Suppressor macrophage treated with lipopolysaccharide for 1 hour (primary cell): ENCODE measurements around the gene SOAT1.
"Not testable (repeated sequence)": the region's sequence is repeated elsewhere in the genome, so short reads cannot be mapped to it uniquely, and the experiment has no call there.

Experiments used
- DNase-seq, 3 donors: peaks; one replicate each; pipeline ENCODE4 v3.0.0-alpha.2; 2020 to 2022

SOAT1 gene

DNA sequence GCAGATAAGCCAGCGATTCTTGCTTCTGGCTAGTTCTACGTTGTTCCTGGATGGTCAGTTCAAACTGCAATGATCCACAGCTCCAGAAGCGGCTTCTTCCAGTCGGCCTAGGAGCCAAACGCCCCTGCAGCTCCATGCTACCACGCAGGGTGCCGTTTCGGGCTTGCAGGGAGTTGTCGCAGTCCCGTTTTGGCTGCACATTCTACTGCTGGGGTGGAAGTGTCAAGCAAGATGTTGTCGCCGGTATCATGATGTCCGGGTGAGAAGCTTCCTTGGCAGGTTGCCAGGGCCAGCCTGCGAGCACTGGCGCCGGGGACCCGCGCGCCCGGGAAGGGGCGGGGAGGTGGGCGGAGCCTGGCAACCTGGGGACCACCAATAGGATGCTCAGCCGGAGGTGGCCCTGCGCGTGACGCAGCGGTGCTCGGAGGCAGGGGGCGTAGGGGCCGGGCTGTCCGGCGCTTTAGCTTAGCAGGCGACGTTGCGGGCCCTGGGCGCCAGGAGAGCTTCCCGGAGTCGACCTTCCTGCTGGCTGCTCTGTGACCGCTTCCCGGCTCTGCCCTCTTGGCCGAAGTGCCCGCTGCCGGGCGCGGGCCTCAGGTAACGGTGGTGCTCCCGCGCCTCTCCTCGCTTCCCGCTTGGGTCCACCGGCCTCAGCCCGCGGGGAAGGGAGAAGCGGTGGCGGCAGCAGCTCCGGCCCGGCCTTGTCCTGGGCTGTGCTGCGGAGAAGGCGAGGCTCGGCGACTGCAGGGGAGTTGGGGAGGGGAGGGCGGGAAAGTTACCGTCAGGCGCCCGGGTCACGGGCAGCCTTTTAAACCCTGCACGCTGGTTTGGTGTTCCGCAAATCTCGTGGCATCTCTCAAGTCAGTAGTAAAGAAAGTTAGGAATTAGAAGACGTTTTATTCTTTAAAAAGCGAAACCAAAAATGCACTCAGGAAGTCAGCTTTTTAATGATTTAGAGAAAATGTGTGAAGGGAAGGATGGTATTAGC lies at the start of gene SOAT1:
Gene SOAT1 (plus strand): TSS at position 458 of the 988 bp plus-strand sequence. CDS start 8,888 bp downstream, outside the sequence.
- DNase-seq: peak; percentile 85 to 93 (median 89)

- DNase-seq: not testable (repeated sequence)
These were observed 48.2 kb upstream of the SOAT1 start for GRCh38 chr1:179245426-179245825.

GRCh38 chr1:179247923-179248322 lies 45.7 kb upstream of the SOAT1 start:
- no peak for DNase-seq

GRCh38 chr1:179251675-179252074 lies 41.9 kb upstream of the SOAT1 start:
- peak; percentile 19 to 41 (median 26) for DNase-seq

GRCh38 chr1:179252606-179253005 lies 41.0 kb upstream of the SOAT1 start:
- DNase-seq: no peak

- no peak for DNase-seq
These were observed 40.2 kb upstream of the SOAT1 start for GRCh38 chr1:179253286-179253972.

DNA sequence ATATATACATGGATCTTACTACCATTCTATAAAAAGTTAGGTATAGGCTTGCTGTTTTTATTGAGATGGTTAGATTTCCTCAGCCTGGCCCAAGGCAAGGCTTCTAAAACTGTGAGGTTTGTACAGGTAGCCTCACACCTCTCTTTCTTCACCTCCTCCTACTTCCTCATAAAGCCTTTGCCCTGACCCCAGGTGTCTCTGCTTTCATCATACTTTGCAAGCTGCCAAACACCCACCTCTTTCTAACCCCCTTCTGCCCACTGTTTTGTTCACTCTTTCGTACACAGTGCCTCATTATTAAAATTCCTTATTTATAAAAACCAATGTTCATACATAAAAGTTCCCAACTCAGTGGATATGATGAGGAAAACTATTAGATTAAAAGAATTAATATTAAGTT lies 31.4 kb upstream of the SOAT1 start:
- no peak for DNase-seq

- no peak for DNase-seq
These were observed 30.5 kb upstream of the SOAT1 start for GRCh38 chr1:179263121-179263520.

- DNase-seq: no peak
These were observed 29.1 kb upstream of the SOAT1 start for GRCh38 chr1:179264507-179264906.

DNA sequence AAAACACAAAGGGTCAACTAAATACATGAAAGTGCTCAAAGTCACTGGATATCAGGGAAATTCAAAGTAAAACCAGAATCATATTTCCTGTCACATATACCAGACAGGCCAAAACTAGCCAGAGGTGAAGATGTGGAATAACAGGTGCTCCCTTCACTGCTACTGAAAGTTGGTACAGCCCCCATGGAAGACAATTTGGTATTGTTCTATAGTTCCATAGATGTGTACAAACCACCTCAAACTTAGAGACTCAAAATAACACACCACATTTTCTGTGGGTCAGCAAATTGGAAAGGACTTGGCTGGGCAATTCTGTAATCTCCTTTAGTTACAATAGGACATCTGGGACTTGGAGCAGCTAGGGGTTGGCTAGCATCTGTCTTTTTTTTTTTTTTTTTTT lies 24.5 kb upstream of the SOAT1 start:
- DNase-seq: no peak

GRCh38 chr1:179274424-179274823 lies 19.2 kb upstream of the SOAT1 start:
- not testable (repeated sequence) for DNase-seq

GRCh38 chr1:179278920-179279319 lies 14.7 kb upstream of the SOAT1 start:
- no peak for DNase-seq

DNA sequence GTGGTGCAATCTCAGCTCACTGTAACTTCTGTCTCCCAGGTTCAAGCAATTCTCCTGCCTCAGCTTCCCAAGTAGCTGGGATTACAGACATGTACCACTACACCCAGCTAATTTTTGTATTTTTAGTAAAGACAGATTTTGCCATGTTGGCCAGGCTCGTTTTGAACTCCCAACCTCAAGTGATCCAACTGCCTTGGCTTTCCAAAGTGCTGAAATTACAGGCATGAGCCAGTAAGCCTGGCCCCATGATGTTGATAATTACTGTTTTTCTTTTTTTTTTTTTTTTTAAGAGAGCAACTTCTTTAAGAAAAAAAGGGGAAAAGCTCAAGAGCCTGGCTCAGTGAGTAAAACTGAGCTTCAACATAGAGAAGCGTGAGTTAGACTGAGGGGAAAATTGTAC lies 9.6 kb upstream of the SOAT1 start:
- no peak for DNase-seq

GRCh38 chr1:179287946-179288345 lies 5.7 kb upstream of the SOAT1 start:
- DNase-seq: no peak

GRCh38 chr1:179288977-179289376 lies 4.6 kb upstream of the SOAT1 start:
- no peak for DNase-seq

- DNase-seq: no peak
These were observed 1.7 kb downstream of the SOAT1 start for GRCh38 chr1:179295164-179295755.

GRCh38 chr1:179296356-179297104 lies 2.9 kb downstream of the SOAT1 start:
- DNase-seq: no peak

DNA sequence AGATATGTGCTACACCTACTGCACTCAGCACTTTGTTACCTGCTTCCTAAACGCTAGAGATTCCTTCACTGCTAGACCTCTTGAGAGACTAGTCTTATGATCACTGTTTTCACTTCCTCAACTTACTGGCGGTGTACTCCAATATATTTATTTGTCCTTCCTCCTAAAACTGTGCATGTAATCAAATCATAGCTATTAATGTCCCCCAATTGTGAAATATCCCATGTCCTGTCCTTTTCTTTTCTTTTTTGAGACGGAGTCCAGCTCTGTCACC lies 3.4 kb downstream of the SOAT1 start:
- DNase-seq: peak; percentile 29 to 53 (median 47)

DNA sequence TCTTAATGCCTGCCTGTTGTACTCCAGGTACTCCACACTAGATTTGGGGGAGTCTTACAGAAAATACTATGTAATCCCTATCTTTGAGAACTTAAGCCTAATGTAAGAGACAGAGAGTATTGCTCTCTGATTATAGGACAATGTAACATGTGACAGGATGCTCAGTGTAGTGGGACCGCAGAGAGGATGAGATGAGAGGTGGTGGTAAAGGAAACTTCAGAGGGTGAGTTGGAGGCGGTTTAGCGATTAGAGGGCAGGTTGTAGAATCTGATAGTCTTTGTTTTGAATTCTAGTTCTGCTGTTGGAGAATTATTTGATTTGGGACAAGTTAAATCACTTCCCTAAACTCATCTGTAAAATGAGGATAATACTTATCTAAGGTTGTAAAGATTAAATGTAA lies 5.4 kb downstream of the SOAT1 start:
- no peak for DNase-seq

DNA sequence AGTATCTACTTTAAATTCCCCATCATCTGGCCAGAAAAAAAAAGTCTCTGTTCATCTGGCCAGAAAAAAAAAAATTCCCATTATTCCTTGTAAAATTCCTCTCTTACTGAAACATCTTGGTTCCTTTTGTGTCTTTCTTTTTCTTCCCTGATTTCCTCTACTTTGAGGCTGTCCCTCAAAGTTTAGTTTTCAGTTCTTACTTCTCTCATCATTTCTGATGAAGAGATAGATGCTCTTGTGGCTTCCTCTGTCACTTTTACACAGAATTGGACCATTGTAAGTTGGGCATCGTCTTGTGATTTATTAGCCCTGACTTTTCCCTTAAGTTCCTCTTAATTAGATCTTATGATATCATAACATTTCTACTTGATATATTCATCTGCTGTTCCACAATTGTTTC lies 6.5 kb downstream of the SOAT1 start:
- peak in 1 of 3 donors; percentile 33 for DNase-seq

- DNase-seq: no peak
These were observed 8.5 kb downstream of the SOAT1 start for GRCh38 chr1:179302070-179302469.

- DNase-seq: no peak
These were observed 9.7 kb downstream of the SOAT1 start for GRCh38 chr1:179303200-179303785.

DNA sequence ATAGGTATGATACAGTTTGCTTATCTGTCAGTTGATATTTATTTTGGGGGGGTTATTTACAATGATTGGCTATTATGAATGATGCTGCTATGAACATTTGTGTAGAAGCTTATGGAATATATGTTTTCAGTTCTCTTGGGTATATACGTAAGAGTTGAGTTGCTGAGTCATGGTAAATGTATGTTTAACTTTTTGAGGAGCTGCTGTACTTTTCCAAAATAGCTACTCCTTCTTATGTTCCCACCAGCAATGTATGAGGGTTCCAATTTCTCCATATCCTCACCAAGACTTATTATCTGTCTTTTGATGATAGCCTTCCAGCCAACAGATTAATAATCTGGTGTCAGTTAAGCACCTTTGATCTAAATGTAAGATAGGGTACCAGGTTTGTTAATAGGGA lies 11.9 kb downstream of the SOAT1 start:
- DNase-seq: no peak
